HG03520 (cell line): ENCODE measurements around the gene TRERF1.

Source experiments
- ATAC-seq: cut with Tn5 transposase; IDR thresholded peaks from one replicate; pipeline ENCODE4 v1.9.1; 2021; ENCODE audit warnings: mild to moderate bottlenecking, moderate library complexity; ENCODE audit not compliant: unreplicated experiment

TRERF1 gene

GRCh38 chr6:42315991-42316970 is 135.4 kb downstream of the TRERF1 start:
- ATAC-seq: no peak

GRCh38 chr6:42315259-42315990 is 136.3 kb downstream of the TRERF1 start:
- no peak for ATAC-seq

- ATAC-seq: no peak
Observed at GRCh38 chr6:42314571-42315258, 137.0 kb downstream of the TRERF1 start.

- no peak for ATAC-seq
Observed at GRCh38 chr6:42313941-42314570, 137.7 kb downstream of the TRERF1 start.

GRCh38 chr6:42313038-42313437 is 138.7 kb downstream of the TRERF1 start:
- no peak for ATAC-seq

GRCh38 chr6:42307141-42307470 is 144.6 kb downstream of the TRERF1 start:
- no peak for ATAC-seq

- no peak for ATAC-seq
Observed at GRCh38 chr6:42306439-42307140, 145.1 kb downstream of the TRERF1 start.

- ATAC-seq: no peak
Observed at GRCh38 chr6:42304053-42304712, 147.5 kb downstream of the TRERF1 start.

- ATAC-seq: no peak
Observed at GRCh38 chr6:42302411-42302810, 149.3 kb downstream of the TRERF1 start.

- ATAC-seq: no peak
Observed at GRCh38 chr6:42301986-42302385, 149.7 kb downstream of the TRERF1 start.

GRCh38 chr6:42300701-42301100 is 151.0 kb downstream of the TRERF1 start:
- no peak for ATAC-seq

GRCh38 chr6:42300185-42300584 is 151.5 kb downstream of the TRERF1 start:
- ATAC-seq: no peak

GRCh38 chr6:42297661-42298060 is 154.1 kb downstream of the TRERF1 start:
- ATAC-seq: no peak

- ATAC-seq: no peak
Observed at GRCh38 chr6:42296614-42297013, 155.1 kb downstream of the TRERF1 start.

GRCh38 chr6:42295677-42296076 is 156.0 kb downstream of the TRERF1 start:
- ATAC-seq: no peak

- no peak for ATAC-seq
Observed at GRCh38 chr6:42295181-42295580, 156.5 kb downstream of the TRERF1 start.

GRCh38 chr6:42294759-42295158 is 157.0 kb downstream of the TRERF1 start:
- ATAC-seq: no peak

GRCh38 chr6:42293386-42293977 is 158.2 kb downstream of the TRERF1 start:
- ATAC-seq: no peak

GRCh38 chr6:42292004-42292740 is 159.6 kb downstream of the TRERF1 start:
- no peak for ATAC-seq
